ENCODE data around the gene ZNF423. TPM values are rescaled to one million over a fixed set of nuclear protein-coding genes. Genes with fewer than 3 reads are reported as not detected.

ZNF423 gene
- total and polyA plus RNA-seq, 9 of the 15 experiments (the other 6 are each of a cell fraction or from before 2014, with no cell fraction given), result not detected

DNA sequence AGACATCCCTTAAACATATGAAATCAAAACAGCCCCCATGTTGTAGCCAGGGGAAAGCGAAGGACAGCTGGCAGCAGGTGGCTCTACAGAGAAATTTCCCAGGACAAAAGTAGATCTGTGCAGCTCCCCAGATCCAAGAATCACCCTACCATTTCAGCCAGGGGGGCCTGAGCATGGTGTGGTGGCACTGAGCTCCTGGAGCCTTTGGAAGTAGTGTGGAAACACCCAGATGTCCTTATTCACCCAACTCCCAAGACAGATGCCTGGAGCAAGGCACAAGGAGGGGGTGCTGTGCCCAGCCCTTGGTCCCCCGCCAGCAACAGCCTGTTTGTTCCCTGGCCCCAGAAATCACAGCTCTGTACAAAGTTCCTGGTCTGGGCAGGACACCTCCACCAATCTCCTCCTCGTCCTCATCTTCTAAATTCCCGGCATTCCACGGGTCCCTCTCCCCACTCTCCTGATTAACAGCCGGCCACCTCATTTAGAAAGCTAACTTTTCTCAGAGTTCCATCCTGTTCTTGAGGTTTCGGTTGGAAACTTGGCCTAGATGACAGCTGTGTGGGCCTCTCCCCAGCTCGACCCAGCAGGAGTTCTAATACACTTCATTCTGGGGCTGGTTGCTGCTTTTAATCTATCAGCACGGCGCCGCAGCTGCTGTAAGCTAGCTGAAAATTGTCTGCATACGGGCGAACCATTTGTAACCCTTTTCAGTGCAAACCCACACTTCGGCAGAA is 291.2 kb downstream of the ZNF423 start:
- Histone ChIP-seq H3K79me2 (ENCODE audit: control insufficient read depth, insufficient read depth, low read length) (no peaks in the 10 kb centered on the region), H3K9ac (ENCODE audit: insufficient read depth in 1 of 2, low read depth in 2 of 2, low read length in 2 of 2) (no peak overlapping the region), H3K9me3 (replicated peaks; ENCODE audit: control insufficient read depth, insufficient read depth, low read depth, low read length) (no peaks in the 10 kb centered on the region), H3K36me3 (ENCODE audit: control insufficient read depth, insufficient read depth, low read length) (no peaks in the 10 kb centered on the region), H3K4me3 (no peak overlapping the region), H4K20me1 (replicated peaks; ENCODE audit: control insufficient read depth, insufficient read depth, low read length) (no peaks in the 10 kb centered on the region), H3K27me3 (ENCODE audit: control insufficient read depth in 2 of 2, insufficient read depth in 2 of 2, low read length in 2 of 2) (peaks cover 6 to 18% of the 10 kb centered on the region in 2 experiments; a peak in 3 of 5 replicates), H3K27ac (ENCODE audit: extremely low read depth, low read depth, low read length) (no peak overlapping the region), H3K4me1 (replicated peaks in 1 of 2; ENCODE audit: control insufficient read depth in 2 of 2, insufficient read depth in 2 of 2, low read length in 2 of 2) (no peaks in the 10 kb centered on the region), H2AFZ (ENCODE audit: low read depth, low read length) (no peak overlapping the region), H3K4me2 (ENCODE audit: insufficient read depth, low read length) (no peak overlapping the region), H3K9me1 (ENCODE audit: control insufficient read depth, insufficient read depth, low read length) (no peaks in the 10 kb centered on the region)
- no TSS peak for BruUV-seq (replicated peaks)
- no peak for TF ChIP-seq ZFX (CRISPR knock-in tag; IDR thresholded peaks at IDR 0.05)
- TF ChIP-seq, protein P1, sequence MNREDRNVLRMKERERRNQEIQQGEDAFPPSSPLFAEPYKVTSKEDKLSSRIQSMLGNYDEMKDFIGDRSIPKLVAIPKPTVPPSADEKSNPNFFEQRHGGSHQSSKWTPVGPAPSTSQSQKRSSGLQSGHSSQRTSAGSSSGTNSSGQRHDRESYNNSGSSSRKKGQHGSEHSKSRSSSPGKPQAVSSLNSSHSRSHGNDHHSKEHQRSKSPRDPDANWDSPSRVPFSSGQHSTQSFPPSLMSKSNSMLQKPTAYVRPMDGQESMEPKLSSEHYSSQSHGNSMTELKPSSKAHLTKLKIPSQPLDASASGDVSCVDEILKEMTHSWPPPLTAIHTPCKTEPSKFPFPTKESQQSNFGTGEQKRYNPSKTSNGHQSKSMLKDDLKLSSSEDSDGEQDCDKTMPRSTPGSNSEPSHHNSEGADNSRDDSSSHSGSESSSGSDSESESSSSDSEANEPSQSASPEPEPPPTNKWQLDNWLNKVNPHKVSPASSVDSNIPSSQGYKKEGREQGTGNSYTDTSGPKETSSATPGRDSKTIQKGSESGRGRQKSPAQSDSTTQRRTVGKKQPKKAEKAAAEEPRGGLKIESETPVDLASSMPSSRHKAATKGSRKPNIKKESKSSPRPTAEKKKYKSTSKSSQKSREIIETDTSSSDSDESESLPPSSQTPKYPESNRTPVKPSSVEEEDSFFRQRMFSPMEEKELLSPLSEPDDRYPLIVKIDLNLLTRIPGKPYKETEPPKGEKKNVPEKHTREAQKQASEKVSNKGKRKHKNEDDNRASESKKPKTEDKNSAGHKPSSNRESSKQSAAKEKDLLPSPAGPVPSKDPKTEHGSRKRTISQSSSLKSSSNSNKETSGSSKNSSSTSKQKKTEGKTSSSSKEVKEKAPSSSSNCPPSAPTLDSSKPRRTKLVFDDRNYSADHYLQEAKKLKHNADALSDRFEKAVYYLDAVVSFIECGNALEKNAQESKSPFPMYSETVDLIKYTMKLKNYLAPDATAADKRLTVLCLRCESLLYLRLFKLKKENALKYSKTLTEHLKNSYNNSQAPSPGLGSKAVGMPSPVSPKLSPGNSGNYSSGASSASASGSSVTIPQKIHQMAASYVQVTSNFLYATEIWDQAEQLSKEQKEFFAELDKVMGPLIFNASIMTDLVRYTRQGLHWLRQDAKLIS (CRISPR knock-in tag; IDR thresholded peaks at IDR 0.05), result no peak
- no peak for TF ChIP-seq ZNF12 (CRISPR knock-in tag; IDR thresholded peaks at IDR 0.05)
- TF ChIP-seq ZNF668 (CRISPR knock-in tag; IDR thresholded peaks at IDR 0.05), result no peak
- no peak for TF ChIP-seq ELF2 (CRISPR knock-in tag; IDR thresholded peaks at IDR 0.05)
- TF ChIP-seq, protein P2, sequence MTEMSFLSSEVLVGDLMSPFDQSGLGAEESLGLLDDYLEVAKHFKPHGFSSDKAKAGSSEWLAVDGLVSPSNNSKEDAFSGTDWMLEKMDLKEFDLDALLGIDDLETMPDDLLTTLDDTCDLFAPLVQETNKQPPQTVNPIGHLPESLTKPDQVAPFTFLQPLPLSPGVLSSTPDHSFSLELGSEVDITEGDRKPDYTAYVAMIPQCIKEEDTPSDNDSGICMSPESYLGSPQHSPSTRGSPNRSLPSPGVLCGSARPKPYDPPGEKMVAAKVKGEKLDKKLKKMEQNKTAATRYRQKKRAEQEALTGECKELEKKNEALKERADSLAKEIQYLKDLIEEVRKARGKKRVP (CRISPR knock-in tag; IDR thresholded peaks at IDR 0.05), result no peak
- ATAC-seq (no peak), DNase-seq (ENCODE audit: extremely low read depth in 1 of 4, low spot score in 3 of 4) (no peak), FAIRE-seq (no peak)
- under 1% methylated on average over 14 of the region's 14 CpGs for WGBS (ENCODE audit: insufficient coverage, low coverage, missing lambda C conversion rate)
- intact Hi-C loops (cut with micrococcal nuclease), result no loop called here
- CTCF ChIA-PET (ENCODE audit: low intra/inter-chr PET ratio), result no interaction called here
- in situ Hi-C loops (cut with MboI), result no loop called here
- POLR2A ChIA-PET, result interaction anchor here (1.2 to 1.3 kb wide), 2 partner anchors 8 to 61 kb away, joined by 3 read pairs; no protein-coding TSS in a partner anchor
